GM12891 (cell line): ENCODE results near the gene SLC10A7. TPM values are rescaled to one million over a fixed set of nuclear protein-coding genes. Genes with fewer than 3 reads are reported as not detected.

ENCODE experiments used
- DNase-seq: peaks from one replicate; pipeline ENCODE4 v3.0.0; 2011; ENCODE audit warnings: low spot score; ENCODE audit not compliant: insufficient read length
- FAIRE-seq: peaks from 2 replicates; lab custom pipeline; 2011; peaks lifted over from hg19 to GRCh38; lab: Jason Lieb, UNC
- PAX5 ChIP-seq: IDR thresholded peaks from 2 replicates; pipeline ENCODE4 v1.6.1; 2011; ENCODE audit warnings: low read length, moderate library complexity, mild to moderate bottlenecking; ENCODE audit not compliant: insufficient read depth, severe bottlenecking
- POLR2A ChIP-seq: IDR thresholded peaks from 2 replicates; pipeline ENCODE4 v1.6.1; 2011; ENCODE audit warnings: low read depth, low read length, control low read depth
- POLR2AphosphoS5 ChIP-seq: IDR thresholded peaks from 2 replicates; pipeline ENCODE4 v1.6.1; 2011; ENCODE audit warnings: low read depth, low read length, control low read depth
- POU2F2 ChIP-seq: IDR thresholded peaks from 2 replicates; pipeline ENCODE4 v1.6.1; 2011; ENCODE audit warnings: low read depth, mild to moderate bottlenecking, control low read depth, low read length, moderate library complexity
- SPI1 ChIP-seq: IDR thresholded peaks from 2 replicates; pipeline ENCODE4 v1.6.1; 2011; ENCODE audit warnings: low read depth, low read length, control low read depth
- TAF1 ChIP-seq: IDR thresholded peaks from 2 replicates; pipeline ENCODE4 v1.6.1; 2011; ENCODE audit warnings: low read depth, low read length, control low read depth
- polyA plus RNA-seq: library from polyadenylated mRNA; unstranded; fragments of >200 nt; gene quantifications from one replicate; pipeline ENCODE4 v1.2.1, GENCODE V29; 2012; ENCODE audit warnings: low read depth, missing spikeins, inconsistent platforms; ENCODE audit not compliant: missing spikeins

The SLC10A7 gene, protein sequence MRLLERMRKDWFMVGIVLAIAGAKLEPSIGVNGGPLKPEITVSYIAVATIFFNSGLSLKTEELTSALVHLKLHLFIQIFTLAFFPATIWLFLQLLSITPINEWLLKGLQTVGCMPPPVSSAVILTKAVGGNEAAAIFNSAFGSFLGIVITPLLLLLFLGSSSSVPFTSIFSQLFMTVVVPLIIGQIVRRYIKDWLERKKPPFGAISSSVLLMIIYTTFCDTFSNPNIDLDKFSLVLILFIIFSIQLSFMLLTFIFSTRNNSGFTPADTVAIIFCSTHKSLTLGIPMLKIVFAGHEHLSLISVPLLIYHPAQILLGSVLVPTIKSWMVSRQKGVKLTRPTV
- polyA plus RNA-seq, result 5.0 TPM

DNA sequence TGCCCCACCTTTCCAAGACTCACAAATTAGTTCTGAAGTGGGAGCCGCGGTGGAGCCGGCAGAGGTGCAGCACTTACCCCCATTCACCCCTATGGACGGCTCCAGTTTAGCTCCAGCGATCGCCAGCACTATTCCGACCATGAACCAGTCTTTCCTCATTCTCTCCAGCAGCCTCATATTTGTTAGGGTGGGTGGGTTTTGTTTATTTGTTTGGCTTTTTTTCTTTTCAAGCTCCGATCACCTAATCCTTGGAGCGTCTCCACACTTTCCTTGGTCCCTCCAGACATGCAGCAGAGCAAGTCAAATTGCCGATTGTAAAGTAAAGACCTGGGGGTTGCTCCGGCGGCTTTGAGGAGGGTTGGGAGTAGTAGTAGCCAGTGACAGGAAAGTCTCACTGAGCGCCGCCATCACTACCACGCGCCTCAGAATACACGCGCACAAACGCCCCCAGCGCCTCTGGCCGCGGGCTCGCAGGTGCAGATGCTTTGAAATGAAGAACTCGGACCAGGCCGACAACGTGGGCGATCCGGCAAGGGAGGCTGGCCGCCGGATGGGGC is at the start of gene SLC10A7:
SLC10A7 (minus strand) TSS at position 400 of the 557 bp plus-strand sequence; CDS start at position 177, 223 bp downstream.
- TF ChIP-seq TAF1 (0 out of 2 replicates have a peak, but pooled peaks have one; percentile 37), POU2F2 (no peak), POLR2A (peak; percentile 56; the same call in 1 of the 2 replicates)
- FAIRE-seq (peak; percentile 86), DNase-seq (peak; percentile 59)

DNA sequence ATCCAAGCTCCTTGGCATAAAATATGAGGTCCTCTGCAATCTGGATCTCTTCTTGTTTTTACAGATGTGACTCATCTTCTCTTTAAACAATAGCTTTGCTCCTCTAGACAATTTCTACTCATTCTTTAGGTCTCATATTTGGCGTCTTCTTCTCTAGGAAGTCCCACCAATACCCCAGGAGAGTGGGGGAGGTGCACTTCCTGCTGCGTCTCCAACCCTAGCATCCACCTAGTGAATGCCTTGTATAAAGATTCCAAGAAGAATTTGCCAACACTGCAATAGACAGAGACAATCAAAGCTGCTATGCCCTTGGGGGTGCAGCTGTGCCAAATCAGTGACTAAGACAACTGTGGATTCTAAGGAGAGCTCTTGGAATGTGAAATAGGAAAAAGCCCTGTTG is 45.7 kb upstream of the SLC10A7 start:
- no peak for DNase-seq
- FAIRE-seq, result no peak
- no peak for TF ChIP-seq POLR2A
- TF ChIP-seq POU2F2, result no peak
- no peak for TF ChIP-seq TAF1
- TF ChIP-seq SPI1, result no peak
- TF ChIP-seq PAX5, result no peak
- TF ChIP-seq POLR2AphosphoS5, result no peak

DNA sequence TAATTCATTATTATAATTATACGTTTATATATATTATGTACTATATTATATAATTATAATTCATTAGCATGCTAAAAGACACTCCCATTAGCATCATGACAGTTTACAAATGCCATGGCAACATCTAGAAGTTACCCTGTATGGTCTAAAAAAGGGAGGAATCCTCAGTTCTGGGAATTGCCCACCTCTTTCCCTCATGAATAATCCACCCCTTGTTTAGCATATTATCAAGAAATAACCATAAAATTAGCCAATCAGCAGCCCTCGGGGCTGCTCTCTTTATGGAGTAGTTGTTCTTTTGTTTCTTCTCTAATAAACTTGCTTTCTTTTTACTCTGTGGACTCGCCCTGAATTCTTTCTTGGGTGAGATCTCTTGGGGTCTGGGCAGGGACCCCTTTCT is 42.8 kb upstream of the SLC10A7 start:
- TF ChIP-seq PAX5 (no peak), POLR2AphosphoS5 (no peak), TAF1 (no peak), POU2F2 (no peak), SPI1 (no peak), POLR2A (no peak)
- DNase-seq (no peak), FAIRE-seq (no peak)

DNA sequence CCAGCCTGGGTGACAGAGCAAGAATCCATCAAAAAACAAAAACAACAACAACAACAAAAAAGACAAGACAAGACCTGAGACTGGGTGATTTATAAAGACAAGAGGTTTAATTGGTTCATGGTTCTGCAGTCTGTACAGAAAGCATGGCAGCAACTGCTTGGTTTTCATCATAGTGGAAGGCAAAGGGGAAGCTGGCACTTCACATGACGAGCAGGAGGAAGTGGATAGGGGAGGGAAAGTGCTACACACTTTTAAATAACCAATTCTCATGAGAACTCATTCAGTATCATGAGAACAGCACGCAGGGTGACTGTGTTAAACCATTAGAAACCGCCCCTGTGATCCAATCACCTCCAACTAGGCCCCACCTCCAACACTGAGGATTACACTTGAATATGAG is 28.4 kb upstream of the SLC10A7 start:
- TF ChIP-seq POLR2AphosphoS5 (no peak), PAX5 (no peak), TAF1 (no peak), POU2F2 (no peak), SPI1 (no peak), POLR2A (no peak)
- no peak for FAIRE-seq
- no peak for DNase-seq

DNA sequence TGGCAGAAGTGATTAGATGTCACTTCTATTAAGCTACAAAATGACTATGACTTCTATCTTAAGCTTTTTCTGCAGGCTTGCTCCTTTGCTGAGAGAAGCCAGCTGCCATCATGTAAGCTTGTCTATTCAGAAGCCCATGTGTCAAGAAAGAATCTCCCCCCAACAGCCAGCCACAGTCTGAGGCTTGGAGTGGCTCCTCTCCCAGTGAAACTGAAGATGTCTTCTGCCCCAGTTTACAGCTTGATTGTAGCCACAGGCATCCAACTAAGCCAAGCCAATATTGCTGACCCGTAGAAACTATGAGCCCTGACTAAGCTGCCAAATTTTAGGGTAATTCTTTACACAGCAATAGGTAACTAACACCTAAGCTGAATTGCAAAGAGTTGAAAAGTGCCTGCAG is 26.7 kb upstream of the SLC10A7 start:
- FAIRE-seq (no peak), DNase-seq (no peak)
- TF ChIP-seq POLR2A (no peak), SPI1 (no peak), TAF1 (no peak), POU2F2 (no peak), PAX5 (no peak), POLR2AphosphoS5 (no peak)

DNA sequence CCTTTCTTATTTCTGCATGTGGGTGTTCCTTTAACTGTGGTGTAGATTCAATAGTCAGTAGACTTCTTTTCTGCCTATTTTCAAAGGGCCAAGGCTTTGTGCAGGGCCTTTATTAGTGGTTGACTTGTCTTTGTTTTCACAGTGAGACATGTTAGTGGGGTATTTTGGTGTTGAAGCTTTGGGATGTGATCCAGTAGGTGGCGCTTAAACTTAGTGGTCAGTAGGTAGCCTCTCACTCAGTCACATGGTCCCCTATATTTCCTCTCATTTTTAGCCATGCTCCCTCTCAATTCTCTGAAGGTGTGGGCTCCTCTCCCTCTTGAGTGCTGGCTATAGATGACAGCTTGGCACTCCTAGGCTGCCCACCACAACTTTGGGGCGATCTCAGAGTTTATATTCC is 23.4 kb upstream of the SLC10A7 start:
- no peak for TF ChIP-seq PAX5
- no peak for FAIRE-seq
- DNase-seq, result no peak

DNA sequence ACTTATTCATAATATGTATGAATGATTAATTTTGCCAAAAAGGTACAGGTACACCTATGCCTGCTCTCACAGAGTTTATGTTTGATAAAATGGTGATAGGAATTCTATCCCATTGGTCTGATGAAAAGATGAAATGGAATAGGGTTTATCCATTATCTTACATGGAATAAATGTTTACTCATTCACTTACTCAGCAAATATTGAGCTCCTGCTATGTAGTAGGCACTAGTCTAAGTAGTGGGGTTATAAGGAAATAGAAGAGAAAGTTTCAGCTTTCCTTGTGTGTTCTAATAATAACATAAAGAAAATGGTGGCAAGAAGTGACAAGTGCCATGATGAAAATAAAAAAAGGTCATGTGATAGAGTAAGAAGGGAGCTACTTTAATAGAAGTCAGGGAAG is 12.4 kb upstream of the SLC10A7 start:
- TF ChIP-seq POLR2AphosphoS5 (no peak), POU2F2 (no peak), POLR2A (no peak), SPI1 (no peak), TAF1 (no peak), PAX5 (no peak)
- FAIRE-seq (no peak), DNase-seq (no peak)

DNA sequence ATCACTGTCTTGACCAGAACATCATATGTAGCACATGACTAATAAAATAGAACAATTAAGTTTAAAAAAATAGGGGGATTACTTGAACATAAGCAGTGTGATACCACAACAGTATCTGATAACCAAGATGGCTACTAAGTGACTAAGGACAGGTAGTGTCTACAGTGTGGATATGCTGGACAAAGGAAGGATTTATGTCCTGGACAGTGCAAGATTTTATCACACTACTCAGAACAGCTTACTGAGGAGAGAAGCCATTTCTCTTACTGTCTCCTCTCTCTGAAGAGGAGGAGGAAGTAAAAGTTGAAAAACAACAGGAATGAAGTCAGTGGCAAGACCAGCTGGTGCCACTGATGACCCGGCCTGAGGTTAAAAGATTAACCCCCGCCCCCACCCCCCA is 4.0 kb upstream of the SLC10A7 start:
- FAIRE-seq (no peak), DNase-seq (no peak)
- TF ChIP-seq PAX5, result no peak
- TF ChIP-seq POLR2A, result no peak
- no peak for TF ChIP-seq TAF1
- no peak for TF ChIP-seq POLR2AphosphoS5
- no peak for TF ChIP-seq POU2F2
- no peak for TF ChIP-seq SPI1

DNA sequence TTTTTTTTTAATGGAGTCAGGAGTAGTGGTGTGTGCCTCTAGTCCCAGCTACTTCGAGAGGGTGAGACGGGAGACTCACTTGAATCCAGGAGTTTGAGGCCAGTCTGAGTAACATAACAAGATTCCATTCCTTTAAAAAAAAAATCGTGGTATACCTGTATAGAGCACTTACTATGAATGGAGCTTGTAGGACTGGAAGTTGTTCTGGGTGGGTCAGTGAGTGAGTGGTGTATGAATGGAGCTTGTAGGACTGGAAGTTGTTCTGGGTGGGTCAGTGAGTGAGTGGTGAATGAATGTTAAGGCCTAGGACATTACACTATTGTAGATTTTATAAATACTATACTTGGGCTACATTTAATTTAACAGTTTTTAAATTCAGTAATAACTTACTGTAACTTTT is 2.9 kb upstream of the SLC10A7 start:
- FAIRE-seq (no peak), DNase-seq (no peak)
- no peak for TF ChIP-seq TAF1
- no peak for TF ChIP-seq POU2F2
- no peak for TF ChIP-seq PAX5
- no peak for TF ChIP-seq POLR2A
- TF ChIP-seq SPI1, result no peak
- no peak for TF ChIP-seq POLR2AphosphoS5

DNA sequence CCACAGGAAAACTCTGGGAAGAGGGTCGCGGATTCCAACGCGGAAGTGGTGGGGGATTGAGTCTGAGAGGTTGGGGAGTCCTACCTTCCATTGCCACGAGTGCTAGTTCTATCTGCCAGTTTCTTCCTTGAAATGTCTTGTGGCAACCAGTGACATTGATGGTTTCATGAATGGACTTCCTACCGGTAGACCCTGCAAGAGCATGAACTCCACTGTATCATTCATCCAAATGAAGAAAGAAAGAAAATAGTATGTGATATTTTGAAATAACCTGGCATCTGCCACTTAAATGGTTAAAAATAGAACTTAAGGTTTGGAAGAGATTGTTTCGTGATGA is 1.1 kb upstream of the SLC10A7 start:
- FAIRE-seq, result no peak
- peak; percentile 16 for DNase-seq

More for the DNA sequence above, 1.1 kb upstream of the SLC10A7 start:
- TF ChIP-seq POLR2A (no peak), TAF1 (no peak), POLR2AphosphoS5 (no peak), PAX5 (no peak), POU2F2 (no peak), SPI1 (no peak)
